PC-3 (cell line): ENCODE data around the gene KIR2DL1.
"Not testable (repeated sequence)": the region's sequence is repeated elsewhere in the genome, so short reads cannot be mapped to it uniquely, and the experiment has no call there.

Experiments used
- CTCF ChIP-seq: fragments of 300-600 bp; sonication (generic); conservative IDR thresholded peaks from 2 replicates; pipeline ENCODE4 v1.5.1; 2017; ENCODE audit warnings: antibody characterized with exemption, low read depth, mild to moderate bottlenecking, low read length
- EZH2 ChIP-seq: fragments of 300-600 bp; sonication (generic); IDR thresholded peaks from one replicate; pipeline ENCODE4 v1.6.1; 2017; ENCODE audit warnings: antibody characterized with exemption, mild to moderate bottlenecking, low read length; ENCODE audit not compliant: unreplicated experiment
- EZH2phosphoT487 ChIP-seq: fragments of 300-600 bp; sonication (generic); IDR thresholded peaks from 2 replicates; pipeline ENCODE4 v1.6.1; 2018; ENCODE audit warnings: mild to moderate bottlenecking, antibody characterized with exemption, low read length, borderline replicate concordance

GRCh38 chr19:54769646-54770045, at the start of gene KIR2DL1:
- TF ChIP-seq CTCF, EZH2, EZH2phosphoT487: not testable (repeated sequence)
